ENCODE data around the gene BCAS1. TPM values are rescaled to one million over a fixed set of nuclear protein-coding genes. Genes with fewer than 3 reads are reported as not detected.

Gene BCAS1
- total RNA-seq, 1 donor from 2014 or later: 0.08 TPM

- no peak for DNase-seq (ENCODE audit: low spot score)
- peak; percentile 4 for ATAC-seq
These were observed 155.5 kb downstream of the BCAS1 start for GRCh38 chr20:53914781-53915445.

- peak; percentile 31 for DNase-seq (ENCODE audit: low spot score)
- peak; percentile 29 for ATAC-seq
These were observed 156.2 kb downstream of the BCAS1 start for GRCh38 chr20:53914091-53914780.

- DNase-seq (ENCODE audit: low spot score) (peak; percentile 41), ATAC-seq (no peak)
These were observed 159.1 kb downstream of the BCAS1 start for GRCh38 chr20:53911301-53911700.

- DNase-seq (ENCODE audit: low spot score) (no peak), ATAC-seq (no peak)
These were observed 159.9 kb downstream of the BCAS1 start for GRCh38 chr20:53910351-53911002.

GRCh38 chr20:53907968-53908751 lies 162.2 kb downstream of the BCAS1 start:
- ATAC-seq (no peak), DNase-seq (ENCODE audit: low spot score) (peak; percentile 15)

GRCh38 chr20:53905820-53906191 lies 164.6 kb downstream of the BCAS1 start:
- no peak for DNase-seq (ENCODE audit: low spot score)
- ATAC-seq: no peak

GRCh38 chr20:53905019-53905819 lies 165.2 kb downstream of the BCAS1 start:
- ATAC-seq (no peak), DNase-seq (ENCODE audit: low spot score) (no peak)

- DNase-seq (ENCODE audit: low spot score) (no peak), ATAC-seq (no peak)
These were observed 166.1 kb downstream of the BCAS1 start for GRCh38 chr20:53904261-53904660.

GRCh38 chr20:53903652-53903987 lies 166.8 kb downstream of the BCAS1 start:
- no peak for ATAC-seq
- no peak for DNase-seq (ENCODE audit: low spot score)

GRCh38 chr20:53902968-53903651 lies 167.3 kb downstream of the BCAS1 start:
- ATAC-seq: no peak
- DNase-seq (ENCODE audit: low spot score): no peak

- DNase-seq (ENCODE audit: low spot score): no peak
- ATAC-seq: no peak
These were observed 168.8 kb downstream of the BCAS1 start for GRCh38 chr20:53901497-53902096.

GRCh38 chr20:53901064-53901463 lies 169.3 kb downstream of the BCAS1 start:
- DNase-seq (ENCODE audit: low spot score) (no peak), ATAC-seq (no peak)

- ATAC-seq (peak; percentile 28), DNase-seq (ENCODE audit: low spot score) (no peak)
These were observed 169.9 kb downstream of the BCAS1 start for GRCh38 chr20:53900380-53900999.

- no peak for DNase-seq (ENCODE audit: low spot score)
- no peak for ATAC-seq
These were observed 170.8 kb downstream of the BCAS1 start for GRCh38 chr20:53899351-53900167.

GRCh38 chr20:53898556-53898931 lies 171.8 kb downstream of the BCAS1 start:
- DNase-seq (ENCODE audit: low spot score): no peak
- ATAC-seq: no peak

- no peak for DNase-seq (ENCODE audit: low spot score)
- ATAC-seq: peak; percentile 34
These were observed 172.4 kb downstream of the BCAS1 start for GRCh38 chr20:53897884-53898555.

- ATAC-seq (no peak), DNase-seq (ENCODE audit: low spot score) (no peak)
These were observed 173.7 kb downstream of the BCAS1 start for GRCh38 chr20:53896647-53897046.

GRCh38 chr20:53896041-53896440 lies 174.4 kb downstream of the BCAS1 start:
- DNase-seq (ENCODE audit: low spot score) (no peak), ATAC-seq (no peak)

Measured in left lobe of liver (tissue), 2 donors.